HG03066 (cell line): Measurements from ENCODE around the gene SPAG9.
A peak's percentile ranks its signal among the peaks of the same experiment; 100 is the strongest.

Source experiments
- ATAC-seq: cut with Tn5 transposase; IDR thresholded peaks from one replicate; pipeline ENCODE4 v1.9.1; 2021; ENCODE audit warnings: low read depth; ENCODE audit not compliant: unreplicated experiment

The SPAG9 gene

DNA sequence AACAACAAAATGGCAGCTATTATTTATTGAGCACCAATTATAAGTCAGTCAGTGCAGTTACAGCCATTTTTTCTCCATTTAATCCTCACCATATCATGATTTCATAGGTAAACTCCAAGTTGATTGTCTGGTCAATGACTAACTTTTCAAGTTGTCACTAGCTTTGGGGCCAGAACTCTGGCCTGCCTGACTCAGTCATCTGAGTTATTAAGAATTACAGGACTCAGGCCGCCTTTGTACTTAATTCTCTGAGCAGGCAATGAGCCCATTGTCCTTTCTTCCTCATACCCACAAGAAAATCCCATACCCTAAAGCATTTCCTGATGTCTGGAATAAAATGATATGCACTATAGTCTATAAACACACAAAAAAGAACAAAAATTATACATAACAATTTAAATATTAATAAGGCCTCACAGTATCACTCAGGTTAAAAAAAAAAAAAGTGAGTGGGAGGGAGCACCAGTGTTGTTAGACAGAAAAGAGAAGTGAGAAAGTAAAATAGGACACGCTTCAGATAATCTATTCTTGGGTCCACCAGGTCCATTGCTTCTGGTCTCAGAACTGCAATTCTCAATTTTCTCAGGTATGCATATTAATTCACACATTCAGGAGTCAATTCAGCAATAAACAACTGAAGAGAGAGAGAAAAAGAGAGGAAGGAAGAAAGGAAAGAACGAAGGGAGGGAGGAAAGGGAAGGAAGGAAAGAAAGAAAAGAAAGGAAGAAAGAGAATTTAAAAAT lies 70.2 kb downstream of the SPAG9 start:
- peak; percentile 90 for ATAC-seq

DNA sequence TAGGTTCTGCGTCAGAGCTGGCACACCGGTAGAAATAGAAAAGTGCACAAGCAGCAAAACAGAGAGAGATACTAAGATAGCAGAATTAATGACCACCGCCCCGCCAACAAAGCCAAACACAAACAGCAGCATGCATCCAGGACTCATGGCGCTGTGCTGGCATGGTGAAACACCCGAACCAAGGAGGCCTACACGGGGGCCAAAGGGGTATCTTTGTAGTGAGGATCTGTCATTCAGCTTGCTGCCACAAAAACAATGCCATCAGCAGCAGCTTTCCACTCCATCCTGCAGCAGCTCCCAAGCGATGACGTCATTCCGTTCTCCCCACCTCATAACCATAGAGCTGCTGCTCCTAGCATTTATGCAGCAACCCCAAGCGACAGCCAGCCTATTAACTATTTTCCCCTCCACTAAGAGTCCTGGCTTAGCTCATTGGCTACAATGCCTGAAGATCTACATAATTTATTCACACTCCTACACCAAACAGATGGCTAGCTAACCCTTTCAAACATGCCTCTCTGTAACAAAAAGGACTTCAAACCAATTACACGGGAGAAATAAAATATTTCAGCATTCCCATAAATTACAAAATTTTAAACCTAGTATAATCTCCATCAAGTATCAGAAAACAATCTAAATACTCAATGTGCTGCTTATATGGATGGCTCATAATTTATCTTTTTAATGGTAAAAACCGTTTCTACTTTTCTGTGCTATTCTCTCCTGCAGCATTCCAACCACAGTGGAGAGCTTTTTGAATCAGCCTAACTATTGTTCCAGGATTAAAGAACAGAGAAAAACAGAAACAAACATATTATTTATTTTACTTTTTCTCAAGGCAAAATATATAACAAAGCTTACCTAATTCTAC lies 73.9 kb downstream of the SPAG9 start:
- no peak for ATAC-seq

DNA sequence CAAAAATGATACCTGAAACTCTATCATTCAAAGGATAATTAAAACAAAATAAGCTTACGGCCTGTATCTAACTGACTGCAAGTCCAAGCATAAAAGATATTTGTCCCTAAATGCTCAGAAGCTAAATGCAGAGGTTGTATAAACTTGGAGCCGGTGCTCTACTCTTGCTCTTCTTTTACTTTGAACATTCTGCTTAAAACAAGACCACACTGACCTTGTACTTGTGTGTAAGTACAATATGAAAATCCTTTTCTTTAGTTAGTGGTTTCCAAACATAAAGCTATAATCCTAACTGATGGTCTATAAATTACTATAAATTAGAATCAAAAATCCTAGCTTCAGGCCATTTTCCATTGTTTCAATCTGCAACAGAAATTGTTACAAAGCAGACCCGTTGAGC lies 74.6 kb downstream of the SPAG9 start:
- ATAC-seq, result no peak

DNA sequence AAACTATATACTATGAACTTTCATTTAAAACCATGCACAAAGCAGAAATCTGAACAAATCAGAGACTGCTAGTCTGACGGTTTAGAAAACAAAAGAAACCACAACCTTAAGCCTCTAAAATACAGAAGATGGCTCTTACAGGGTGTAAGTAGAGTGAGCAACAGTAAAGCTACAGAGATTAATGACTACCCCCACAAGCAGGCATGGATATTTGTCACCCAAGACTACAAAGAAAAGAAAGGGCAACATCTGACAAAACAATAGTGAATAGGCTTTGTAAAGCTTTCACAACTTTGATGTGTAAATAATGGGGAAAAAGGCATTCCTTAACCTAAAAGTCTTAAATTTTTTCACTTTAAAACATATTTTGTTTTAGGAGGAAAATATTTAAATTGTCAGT lies 75.0 kb downstream of the SPAG9 start:
- no peak for ATAC-seq

DNA sequence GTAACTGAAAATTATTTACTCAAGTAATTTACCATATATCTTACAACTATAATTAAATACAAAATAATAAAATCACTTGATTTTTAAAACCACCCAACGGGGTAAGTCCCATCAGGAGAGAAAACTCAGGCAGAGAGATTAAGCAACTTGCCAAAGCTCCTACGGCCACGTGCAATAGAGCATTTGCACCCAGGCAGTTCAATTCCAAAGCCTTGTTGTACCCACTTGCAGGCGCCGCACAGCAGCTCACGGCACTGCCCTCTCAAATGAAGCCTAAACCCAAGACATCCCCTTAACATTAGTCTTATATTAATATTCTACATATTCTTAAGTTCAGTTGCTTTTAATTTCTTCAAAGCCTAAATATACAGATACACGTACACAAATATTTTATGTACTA lies 75.7 kb downstream of the SPAG9 start:
- no peak for ATAC-seq

DNA sequence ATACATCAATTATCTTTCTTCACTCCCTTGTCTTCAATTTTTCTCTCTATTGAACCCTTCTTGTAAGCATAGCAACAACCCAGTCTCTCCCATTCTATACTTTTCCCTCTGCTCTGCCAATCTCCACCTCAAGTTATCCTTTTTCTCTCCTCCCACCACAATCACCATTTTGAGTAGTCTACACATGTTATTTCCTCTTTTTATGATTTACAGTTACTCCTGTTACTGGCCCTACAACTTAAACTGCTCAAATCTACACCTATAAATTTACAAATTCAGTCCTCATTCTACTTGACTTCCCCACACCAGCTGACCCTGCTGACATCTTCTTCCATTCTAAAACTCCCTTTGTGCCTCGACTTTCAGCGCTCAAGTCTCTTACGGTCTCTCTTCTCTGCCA lies 84.6 kb downstream of the SPAG9 start:
- no peak for ATAC-seq

DNA sequence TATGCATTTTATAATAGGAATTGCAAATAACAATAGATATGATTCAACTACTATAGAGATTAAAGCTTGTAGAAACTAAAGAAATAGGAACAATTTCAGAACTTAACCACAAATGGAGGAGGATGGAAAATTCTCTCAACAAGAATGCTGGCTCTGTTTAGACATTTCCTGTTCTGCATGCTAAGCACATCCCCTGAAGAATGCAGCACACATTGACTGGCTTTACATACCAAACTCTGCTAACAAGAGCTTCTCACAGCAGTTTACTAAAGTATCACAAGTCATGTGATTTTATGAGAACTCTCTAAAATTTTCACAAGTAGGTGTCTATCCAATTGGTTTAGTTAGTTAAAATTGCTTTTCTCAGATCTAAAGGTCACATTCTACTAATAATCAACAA lies 85.2 kb downstream of the SPAG9 start:
- ATAC-seq, result no peak

DNA sequence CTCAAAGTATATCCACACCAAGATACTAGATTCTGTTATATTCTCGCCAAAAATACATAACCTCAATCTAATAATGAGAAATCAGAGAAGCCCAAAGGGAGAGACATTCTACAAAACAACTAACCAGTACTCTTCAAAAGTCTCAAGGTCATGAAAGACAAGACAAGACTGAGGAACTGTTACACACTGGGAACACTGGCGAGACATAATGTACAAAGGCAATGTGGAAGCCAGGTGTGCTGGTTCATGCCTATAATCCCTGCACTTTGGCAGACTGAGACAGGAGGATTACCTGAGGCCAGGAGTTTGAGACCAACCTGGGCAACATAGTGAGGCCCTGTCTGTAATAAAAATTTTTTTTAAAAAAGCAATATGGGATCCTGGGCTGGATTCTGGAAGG lies 85.9 kb downstream of the SPAG9 start:
- ATAC-seq, result no peak

DNA sequence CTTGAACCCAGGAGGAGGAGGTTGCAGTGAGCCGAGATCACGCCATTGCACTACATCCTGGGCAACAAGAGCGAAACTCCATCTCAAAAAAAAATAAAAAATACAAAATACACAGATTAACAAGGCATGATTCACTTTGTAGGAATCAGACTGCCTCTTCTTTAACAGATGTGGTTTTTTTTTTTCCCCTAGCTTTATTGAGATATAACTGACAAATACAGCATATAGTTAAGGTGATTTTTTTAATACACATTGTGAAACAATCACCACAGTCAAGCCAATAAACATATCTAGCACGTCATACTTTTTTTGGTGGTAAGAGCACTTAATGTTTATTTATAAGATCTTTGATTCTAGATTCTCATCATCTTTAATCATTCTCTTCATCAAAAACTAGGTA lies 87.8 kb downstream of the SPAG9 start:
- no peak for ATAC-seq

DNA sequence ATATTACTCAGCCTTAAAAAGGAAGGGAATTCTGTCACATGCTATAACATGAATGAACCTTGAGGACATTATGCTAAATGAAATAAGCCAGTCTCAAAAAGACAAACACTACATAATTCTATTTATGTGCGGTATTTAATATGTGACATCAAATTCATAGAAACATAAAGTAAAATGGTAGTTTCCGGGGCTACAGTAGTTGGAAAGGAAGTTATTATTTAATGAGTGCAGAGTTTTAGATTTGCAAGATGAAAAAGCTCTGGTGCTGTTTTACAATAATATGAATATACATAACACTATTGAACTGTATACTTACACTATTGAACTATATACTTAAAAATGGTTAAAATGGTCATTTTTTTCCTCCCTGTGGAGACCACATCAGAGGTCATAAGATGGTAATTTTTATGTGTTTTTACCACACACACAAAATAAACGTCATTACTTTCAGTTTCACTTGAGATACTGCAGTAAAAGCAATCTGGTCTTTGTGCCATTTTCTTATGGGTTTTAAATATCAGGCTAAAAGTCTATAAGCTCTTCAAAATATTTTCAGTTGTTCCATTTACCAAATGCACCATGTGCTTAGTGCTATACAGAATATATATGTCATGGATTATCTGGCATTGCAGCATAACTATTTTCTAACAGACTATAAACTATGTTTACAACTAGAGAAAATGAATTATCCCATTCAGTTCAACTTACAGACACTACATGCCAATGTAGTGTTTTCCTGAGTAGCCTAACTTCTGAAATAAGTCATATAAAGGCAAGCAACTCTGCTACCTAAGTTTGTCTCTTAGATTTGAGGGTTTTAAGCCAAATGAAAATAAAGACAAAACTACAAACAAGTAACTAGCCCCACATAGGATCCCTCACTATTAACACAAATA lies 90.9 kb downstream of the SPAG9 start:
- no peak for ATAC-seq

DNA sequence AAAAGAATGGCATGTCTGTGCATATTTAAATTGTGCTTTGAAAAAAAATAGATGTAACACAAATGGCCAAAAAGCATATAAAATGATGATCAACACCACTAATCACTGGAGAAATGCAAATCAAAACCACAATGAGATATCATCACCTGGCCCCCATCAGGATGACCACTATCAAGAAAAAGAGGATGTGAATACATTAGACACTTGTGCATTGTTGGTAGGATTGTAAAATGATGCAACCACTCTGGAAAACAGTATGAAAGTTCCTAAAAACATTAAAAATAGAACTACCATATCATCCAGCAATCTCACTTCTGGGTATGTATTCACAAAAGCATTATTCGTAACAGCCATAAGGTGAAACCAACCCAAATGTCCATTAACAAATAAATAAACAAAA lies 91.5 kb downstream of the SPAG9 start:
- ATAC-seq, result no peak

DNA sequence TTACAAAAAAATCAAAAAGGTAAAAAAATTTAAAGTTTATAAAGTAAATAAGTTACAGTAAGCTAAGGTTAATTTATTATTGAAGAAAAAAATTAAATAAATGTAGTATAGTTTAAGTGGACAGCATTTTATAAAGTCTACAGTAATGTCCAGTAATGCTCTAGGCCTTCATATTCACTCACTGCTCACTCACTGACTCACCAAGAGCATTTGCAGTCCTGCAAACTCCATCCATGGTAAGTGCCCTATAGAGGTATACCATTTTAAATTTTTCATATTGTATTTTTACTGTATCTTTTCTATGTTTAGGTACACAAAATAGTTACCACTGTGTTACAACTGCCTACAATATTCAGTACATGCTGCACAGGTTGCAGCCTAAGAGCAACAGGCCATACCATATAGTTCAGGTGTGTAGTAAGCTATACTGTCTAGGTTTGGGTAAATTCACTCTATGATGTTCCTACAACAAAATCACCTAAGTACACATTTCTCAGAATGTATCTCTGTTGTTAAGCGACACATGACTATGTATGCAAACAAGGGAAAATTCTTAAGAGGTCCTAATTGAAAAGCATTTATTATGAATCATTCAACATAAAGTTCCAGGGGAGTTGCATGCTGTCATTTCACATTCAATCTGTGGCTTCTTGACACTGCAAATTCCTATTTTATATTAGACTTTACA lies 92.3 kb downstream of the SPAG9 start:
- no peak for ATAC-seq

DNA sequence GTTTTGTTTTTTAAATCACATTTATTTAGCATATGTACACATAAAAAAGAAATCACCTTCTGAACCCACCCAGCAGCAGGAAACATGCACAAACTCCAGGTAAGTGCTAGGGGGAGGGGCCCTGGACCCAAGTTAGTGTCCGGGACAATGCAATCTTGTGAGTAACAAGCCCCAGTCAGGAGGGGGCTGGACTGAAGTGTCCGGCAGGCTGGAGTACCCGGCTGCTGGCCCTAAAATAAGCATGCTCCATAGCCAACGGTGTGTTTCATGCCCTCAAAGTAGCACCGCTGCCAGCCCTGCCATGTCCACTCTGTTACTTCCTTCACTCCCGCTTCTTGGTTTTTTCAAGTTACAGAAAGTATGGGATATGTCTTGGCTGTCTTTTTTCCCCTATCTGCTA lies 102.1 kb downstream of the SPAG9 start:
- ATAC-seq, result no peak

DNA sequence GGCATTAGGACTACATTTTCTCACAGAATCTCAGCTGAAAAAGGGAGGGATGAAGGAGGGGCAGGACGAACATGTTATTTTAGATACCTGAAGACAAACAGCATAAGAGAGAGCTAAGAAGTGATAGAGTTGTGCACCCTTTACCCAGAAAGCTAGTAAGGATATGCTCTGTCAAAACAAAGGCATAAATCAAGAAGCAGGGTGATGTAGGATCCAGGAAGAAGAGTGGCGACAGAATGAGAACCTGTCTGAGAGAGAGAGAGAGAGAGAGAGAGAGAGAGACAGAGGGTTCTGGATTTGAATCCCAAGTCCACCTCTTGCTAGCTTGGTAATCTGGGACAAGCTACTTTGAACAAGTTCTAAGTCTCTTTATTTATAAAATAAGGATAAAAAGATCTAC lies 103.4 kb downstream of the SPAG9 start:
- no peak for ATAC-seq

DNA sequence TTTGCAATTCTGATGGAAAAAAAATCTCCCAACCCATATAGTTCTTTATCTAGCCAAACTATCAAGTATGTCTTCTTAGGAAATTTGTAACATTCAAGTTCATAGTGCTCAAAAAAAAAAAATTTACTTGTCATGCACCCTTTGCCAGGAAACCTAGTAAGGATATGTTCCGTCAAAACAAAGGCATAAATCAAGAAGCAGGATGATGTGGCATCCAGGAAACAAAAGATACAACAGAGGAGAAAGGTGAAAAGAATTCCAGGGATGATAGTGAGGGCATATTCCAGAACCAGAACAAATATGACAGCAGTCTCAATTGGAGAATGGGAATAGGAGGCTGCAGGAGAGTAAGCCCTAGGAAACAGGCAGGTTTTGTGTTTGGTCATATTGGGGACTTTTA lies 104.6 kb downstream of the SPAG9 start:
- no peak for ATAC-seq

DNA sequence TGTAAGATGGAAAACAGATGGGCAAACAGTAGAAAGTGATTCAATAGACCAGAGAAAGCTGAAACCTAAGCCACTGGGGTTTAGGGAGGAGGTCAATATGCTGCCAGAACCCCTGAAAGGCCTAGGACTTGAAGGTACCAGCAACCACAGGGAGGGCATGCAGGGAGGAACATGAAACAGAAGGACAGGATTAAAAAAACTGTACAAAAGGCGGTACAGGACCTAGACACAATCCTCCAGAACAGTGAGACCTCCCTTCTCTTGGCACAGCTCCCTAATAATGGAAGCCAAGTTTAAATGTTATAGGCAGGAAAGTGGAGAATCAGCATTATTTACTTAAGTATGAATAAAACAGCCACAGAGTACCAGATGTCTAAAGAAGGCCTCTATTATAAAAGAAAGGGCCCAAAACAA lies 105.5 kb downstream of the SPAG9 start:
- ATAC-seq, result no peak

DNA sequence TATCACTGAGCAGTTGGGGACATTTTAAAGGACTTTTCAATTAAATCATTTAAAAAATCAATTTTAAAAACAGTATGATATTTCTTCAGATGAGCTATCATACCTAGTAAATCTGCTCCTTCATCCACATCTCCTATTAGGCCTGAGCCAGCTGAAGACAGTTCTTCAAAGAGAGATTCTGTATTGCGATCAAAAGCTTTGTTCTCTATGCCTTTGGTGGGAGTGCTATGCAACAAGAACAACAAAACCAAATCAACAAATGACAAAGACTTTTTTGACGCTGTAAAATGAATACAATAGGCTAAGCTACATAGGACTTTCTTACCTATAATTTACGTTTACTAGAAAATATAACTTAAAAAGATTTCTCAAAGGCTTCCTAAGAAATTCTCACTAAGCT lies 106.5 kb downstream of the SPAG9 start:
- ATAC-seq, result no peak

DNA sequence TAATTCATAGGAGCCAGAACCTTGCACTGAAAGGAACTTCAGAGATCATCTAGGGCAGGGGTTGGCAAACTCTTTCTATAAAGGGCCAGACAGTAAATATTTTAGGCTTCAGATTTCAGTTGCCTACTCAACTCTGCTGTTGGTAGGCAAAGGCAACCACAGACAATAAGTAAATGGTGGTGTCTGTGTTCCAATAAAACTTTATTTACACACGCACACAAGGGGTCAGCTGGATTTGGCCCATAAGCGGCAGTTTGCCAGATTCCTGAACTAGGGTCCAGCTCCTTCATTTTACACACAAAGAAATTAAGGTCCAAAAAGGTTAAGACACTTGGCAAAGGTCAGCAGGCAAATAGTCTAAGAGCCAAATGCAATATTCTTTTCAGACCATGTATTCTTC lies 107.3 kb downstream of the SPAG9 start:
- no peak for ATAC-seq

DNA sequence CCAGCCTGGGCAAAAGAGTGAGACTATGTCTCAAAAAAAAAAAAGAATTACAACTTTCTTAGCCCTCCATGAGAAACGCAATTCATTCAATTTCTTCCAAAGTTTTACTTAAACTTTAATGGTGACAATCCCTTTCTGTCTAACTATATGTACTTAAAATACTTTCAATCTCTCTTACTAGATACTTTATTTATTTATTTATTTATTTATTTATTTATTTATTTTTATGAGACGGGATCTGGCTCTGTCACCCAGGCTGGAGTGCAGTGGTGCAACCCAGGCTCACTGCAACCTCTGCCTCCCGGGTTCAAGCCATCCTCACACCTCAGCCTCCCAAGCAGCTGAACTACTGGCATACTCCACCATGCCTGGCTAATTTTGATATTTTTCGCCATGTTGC lies 108.1 kb downstream of the SPAG9 start:
- ATAC-seq, result no peak

DNA sequence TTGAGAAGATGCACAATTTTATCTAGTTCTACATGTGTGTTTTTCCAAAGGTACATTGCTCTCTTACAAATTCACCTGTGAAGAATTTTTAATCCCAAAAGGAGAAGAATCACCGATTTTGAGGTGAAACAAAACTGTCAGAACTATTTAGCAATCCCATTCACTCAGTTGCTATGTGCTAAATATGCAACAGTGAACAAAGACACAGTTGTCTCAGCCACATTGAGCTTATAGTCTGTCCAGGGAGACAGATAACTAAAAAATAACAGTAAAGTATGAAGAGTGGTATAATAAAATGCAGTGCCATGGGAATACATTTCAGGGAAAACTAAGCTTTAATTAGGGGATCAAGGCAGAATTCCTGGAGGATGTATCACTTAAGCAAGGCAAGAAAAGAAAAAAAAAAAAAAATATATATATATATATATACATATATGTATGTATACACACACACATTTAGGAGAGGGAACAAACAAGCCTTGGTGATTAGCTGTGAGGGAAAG lies 110.4 kb downstream of the SPAG9 start:
- ATAC-seq, result no peak
